ENCODE data around the gene TAP2. TPM values are rescaled to one million over a fixed set of nuclear protein-coding genes. Genes with fewer than 3 reads are reported as not detected.
"Not testable (repeated sequence)": the region's sequence is repeated elsewhere in the genome, so short reads cannot be mapped to it uniquely, and the experiment has no call there.

The TAP2 gene
- total and polyA plus RNA-seq, 2 experiments from 2014 or later: 4.9 to 102 TPM

- TF ChIP-seq ZNF462 (CRISPR knock-in tag; IDR thresholded peaks at IDR 0.05): no peak
- TF ChIP-seq NANOG (IDR thresholded peaks at IDR 0.05; ENCODE audit: borderline replicate concordance): no peak
- TF ChIP-seq, protein P1, sequence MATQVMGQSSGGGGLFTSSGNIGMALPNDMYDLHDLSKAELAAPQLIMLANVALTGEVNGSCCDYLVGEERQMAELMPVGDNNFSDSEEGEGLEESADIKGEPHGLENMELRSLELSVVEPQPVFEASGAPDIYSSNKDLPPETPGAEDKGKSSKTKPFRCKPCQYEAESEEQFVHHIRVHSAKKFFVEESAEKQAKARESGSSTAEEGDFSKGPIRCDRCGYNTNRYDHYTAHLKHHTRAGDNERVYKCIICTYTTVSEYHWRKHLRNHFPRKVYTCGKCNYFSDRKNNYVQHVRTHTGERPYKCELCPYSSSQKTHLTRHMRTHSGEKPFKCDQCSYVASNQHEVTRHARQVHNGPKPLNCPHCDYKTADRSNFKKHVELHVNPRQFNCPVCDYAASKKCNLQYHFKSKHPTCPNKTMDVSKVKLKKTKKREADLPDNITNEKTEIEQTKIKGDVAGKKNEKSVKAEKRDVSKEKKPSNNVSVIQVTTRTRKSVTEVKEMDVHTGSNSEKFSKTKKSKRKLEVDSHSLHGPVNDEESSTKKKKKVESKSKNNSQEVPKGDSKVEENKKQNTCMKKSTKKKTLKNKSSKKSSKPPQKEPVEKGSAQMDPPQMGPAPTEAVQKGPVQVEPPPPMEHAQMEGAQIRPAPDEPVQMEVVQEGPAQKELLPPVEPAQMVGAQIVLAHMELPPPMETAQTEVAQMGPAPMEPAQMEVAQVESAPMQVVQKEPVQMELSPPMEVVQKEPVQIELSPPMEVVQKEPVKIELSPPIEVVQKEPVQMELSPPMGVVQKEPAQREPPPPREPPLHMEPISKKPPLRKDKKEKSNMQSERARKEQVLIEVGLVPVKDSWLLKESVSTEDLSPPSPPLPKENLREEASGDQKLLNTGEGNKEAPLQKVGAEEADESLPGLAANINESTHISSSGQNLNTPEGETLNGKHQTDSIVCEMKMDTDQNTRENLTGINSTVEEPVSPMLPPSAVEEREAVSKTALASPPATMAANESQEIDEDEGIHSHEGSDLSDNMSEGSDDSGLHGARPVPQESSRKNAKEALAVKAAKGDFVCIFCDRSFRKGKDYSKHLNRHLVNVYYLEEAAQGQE (IDR thresholded peaks at IDR 0.05; ENCODE audit: unreplicated experiment): no peak
Measured at GRCh38 chr6:32879691-32880090, 41.2 kb upstream of the TAP2 start (continued).

GRCh38 chr6:32876603-32877002 is 38.1 kb upstream of the TAP2 start:
- H3K4me2 ChIP-seq: no peak overlapping the region
- no peaks in the 10 kb centered on the region for H3K36me3 Mint-ChIP-seq (ENCODE audit: low read depth)
- H3K36me3 ChIP-seq (ENCODE audit: insufficient read depth): no peaks in the 10 kb centered on the region
- H3K4me3 ChIP-seq: no peak overlapping the region
- ATAC-seq (no peak), DNase-seq (ENCODE audit: low spot score) (no peak)
- H3K4me1 ChIP-seq (ENCODE audit: insufficient read depth): no peaks in the 10 kb centered on the region
- no peak overlapping the region for H3K4me3 Mint-ChIP-seq
- H3K27ac ChIP-seq (ENCODE audit: low read depth): no peak overlapping the region
- TF ChIP-seq ETS1 (IDR thresholded peaks at IDR 0.05) (no peak), EZH2 (IDR thresholded peaks at IDR 0.05; ENCODE audit: low read depth, unreplicated experiment) (no peak), STAT1 (IDR thresholded peaks at IDR 0.05; ENCODE audit: unreplicated experiment) (no peak), POLR2AphosphoS5 (IDR thresholded peaks at IDR 0.05; ENCODE audit: low read depth) (no peak)
- no peaks in the 10 kb centered on the region for H3K27me3 ChIP-seq (ENCODE audit: insufficient read depth)
- peaks cover 9% of the 10 kb centered on the region for H3K27me3 Mint-ChIP-seq (ENCODE audit: insufficient read depth, low read depth, poor library complexity)
- H3K9me3 Mint-ChIP-seq: no peaks in the 10 kb centered on the region; the same call in 1 of the 3 replicates
- H3F3A ChIP-seq (replicated peaks; ENCODE audit: low read depth): no peaks in the 10 kb centered on the region
- no peaks in the 10 kb centered on the region for H4K20me1 ChIP-seq (replicated peaks; ENCODE audit: insufficient read depth)
- H3K79me2 ChIP-seq (replicated peaks; ENCODE audit: insufficient read depth): no peaks in the 10 kb centered on the region
- H3K9me2 ChIP-seq (ENCODE audit: insufficient read depth): no peaks in the 10 kb centered on the region
- no peak overlapping the region for H3K27ac Mint-ChIP-seq
- H2AFZ ChIP-seq: no peak overlapping the region
- no peaks in the 10 kb centered on the region for H3K4me1 Mint-ChIP-seq

GRCh38 chr6:32873947-32874346 is 35.4 kb upstream of the TAP2 start:
- not testable (repeated sequence) for H3K27me3 ChIP-seq (ENCODE audit: insufficient read depth); H3K9me2 ChIP-seq (ENCODE audit: insufficient read depth); H3K27ac Mint-ChIP-seq; H3K4me3 ChIP-seq; H4K20me1 ChIP-seq (replicated peaks; ENCODE audit: insufficient read depth); DNase-seq (ENCODE audit: low spot score); H3K4me3 Mint-ChIP-seq; H3K4me1 ChIP-seq (ENCODE audit: insufficient read depth); H3K4me2 ChIP-seq; H3K79me2 ChIP-seq (replicated peaks; ENCODE audit: insufficient read depth); H3K36me3 ChIP-seq (ENCODE audit: insufficient read depth); H2AFZ ChIP-seq; H3K27ac ChIP-seq (ENCODE audit: low read depth); H3K36me3 Mint-ChIP-seq (ENCODE audit: low read depth); H3K4me1 Mint-ChIP-seq; H3F3A ChIP-seq (replicated peaks; ENCODE audit: low read depth); H3K9me3 Mint-ChIP-seq; ATAC-seq
- H3K27me3 Mint-ChIP-seq (ENCODE audit: insufficient read depth, low read depth, poor library complexity): peaks cover 11% of the 10 kb centered on the region

Measured in GM23338 (cell line).